HL-60/S4 treated with phorbol 12-myristate 13-acetate at 8.2 ng/mL for 4 days and 3 days (cell line): Measurements from ENCODE around the gene CLDN7.

Experiments
- in situ Hi-C: fragments of 300-500 bp; cut with MboI; formaldehyde crosslinking; loops from 2 replicates; pipeline ENCODE4 v1.15.0; 2022; ENCODE audit warnings: low sequenced_read_pairs

Gene CLDN7

DNA sequence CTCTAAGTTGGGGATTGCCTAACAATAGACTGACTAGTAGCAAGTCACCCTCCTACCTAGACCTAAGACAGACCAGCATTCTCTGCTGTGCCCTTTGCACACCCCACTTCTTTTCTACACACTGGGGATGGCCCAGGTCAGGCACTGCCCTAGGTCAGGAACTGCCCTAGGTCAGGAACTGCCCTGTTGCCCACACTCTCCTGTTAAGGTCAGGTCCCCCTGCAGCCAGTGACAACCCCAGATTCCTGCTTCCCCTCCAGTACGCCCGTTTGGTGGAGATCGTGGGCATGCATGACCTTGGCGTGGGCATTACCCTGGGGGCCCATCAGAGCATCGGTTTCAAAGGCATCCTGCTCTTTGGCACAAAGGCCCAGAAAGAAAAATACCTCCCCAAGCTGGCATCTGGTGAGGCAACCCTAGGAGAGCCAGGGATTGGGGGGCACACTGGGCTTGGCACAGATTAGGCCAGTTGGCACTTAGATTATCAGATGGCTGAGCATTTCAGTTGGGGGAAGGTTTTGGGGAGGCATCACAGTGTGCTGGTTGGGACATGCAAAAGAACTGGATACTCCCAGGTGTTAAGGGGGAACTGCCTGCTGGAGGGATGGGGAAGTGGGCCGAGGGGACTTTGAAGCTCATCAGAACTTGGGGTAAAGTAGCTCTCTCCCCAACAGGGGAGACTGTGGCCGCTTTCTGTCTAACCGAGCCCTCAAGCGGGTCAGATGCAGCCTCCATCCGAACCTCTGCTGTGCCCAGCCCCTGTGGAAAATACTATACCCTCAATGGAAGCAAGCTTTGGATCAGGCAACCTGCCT lies 40.8 kb downstream of the CLDN7 start:
- in situ Hi-C loops = no loop called here

DNA sequence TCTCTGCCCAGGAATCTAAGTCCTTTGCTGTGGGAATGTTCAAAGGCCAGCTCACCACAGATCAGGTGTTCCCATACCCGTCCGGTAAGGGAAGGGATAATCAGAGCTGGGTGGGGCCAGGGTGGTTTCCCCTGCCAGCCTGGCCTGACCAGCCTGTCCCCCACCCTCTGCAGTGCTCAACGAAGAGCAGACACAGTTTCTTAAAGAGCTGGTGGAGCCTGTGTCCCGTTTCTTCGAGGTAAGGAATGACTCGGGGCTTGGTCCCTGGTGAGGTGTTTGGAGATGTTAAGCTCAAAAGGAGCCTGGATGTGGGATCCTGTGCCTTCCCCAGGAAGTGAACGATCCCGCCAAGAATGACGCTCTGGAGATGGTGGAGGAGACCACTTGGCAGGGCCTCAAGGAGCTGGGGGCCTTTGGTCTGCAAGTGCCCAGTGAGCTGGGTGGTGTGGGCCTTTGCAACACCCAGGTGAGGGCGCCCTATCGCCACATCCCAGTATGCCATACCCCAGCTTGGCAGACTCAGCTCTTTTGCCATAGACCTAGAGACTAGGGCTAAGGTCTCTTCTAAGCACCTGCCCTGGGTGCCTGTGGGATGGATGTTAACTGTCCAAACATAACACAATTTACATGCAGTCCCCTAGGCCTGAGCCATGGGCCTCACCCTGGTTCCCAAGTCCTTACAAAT lies 41.5 kb downstream of the CLDN7 start:
- in situ Hi-C loops = no loop called here

DNA sequence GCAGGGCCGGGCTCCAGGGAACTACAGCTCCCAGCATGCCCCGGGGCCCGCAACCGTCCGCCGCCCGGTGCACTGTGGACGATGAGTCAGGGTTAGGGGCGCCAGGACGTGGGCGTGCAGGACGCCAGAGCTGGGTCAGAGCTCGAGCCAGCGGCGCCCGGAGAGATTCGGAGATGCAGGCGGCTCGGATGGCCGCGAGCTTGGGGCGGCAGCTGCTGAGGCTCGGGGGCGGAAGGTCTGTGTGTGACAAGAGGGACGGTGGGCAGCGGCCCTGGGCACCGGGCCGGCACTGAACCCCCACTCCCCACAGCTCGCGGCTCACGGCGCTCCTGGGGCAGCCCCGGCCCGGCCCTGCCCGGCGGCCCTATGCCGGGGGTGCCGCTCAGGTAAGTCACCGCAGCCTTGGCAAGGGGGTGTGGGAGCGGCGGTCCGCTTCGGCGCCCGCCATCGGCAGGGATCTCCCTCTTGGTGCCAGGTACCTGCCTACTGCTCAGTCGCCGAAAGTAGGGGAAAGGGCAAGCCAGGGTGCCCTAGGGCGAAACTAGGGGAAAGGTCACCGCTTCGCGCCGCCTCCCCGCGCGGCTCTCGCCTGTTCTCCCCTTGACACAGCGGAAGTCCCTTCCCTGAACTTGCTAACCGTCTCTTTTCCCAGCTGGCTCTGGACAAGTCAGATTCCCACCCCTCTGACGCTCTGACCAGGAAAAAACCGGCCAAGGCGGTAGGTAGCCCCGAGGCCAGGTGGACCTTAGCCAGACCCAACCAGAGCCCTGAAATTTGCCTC lies 42.3 kb downstream of the CLDN7 start, which contains the start of the genes ACADVL and DLG4:
Gene ACADVL, plus strand, starts transcription at position 127 of the 781 bp plus-strand sequence. Its CDS starts 47 bp downstream, at position 174.
Gene DLG4, minus strand, starts transcription at position 25 of the 781 bp plus-strand sequence.
- in situ Hi-C loops = no loop called here

DNA sequence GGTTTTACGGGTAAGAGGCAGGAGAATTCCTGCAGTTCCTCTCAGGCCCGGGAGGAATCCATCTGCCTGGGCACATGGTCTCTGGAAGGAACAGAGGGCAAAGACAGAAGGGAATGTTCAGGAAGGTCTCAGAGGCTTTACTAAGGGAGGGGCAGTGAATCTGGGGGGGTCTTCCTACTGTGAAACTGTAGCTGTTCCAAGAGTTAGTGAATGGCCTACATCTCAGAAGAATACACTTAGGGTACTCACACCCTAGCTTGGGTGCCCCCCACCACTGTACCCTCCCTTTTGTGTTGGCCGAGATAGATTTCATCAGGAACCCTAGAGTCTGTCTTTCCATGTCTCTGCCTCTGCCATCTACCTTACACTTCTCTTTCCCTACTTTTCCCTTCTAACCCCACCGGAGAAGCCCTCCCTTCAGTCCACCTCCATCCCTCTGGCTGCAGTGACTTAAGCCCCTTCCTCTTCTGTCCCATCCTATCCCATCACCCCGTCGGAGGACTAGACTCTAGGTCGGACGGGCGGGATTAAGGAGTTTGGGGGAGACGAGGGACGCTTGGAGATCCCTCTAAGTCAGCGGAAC lies 43.0 kb downstream of the CLDN7 start:
- in situ Hi-C loops = no loop called here

DNA sequence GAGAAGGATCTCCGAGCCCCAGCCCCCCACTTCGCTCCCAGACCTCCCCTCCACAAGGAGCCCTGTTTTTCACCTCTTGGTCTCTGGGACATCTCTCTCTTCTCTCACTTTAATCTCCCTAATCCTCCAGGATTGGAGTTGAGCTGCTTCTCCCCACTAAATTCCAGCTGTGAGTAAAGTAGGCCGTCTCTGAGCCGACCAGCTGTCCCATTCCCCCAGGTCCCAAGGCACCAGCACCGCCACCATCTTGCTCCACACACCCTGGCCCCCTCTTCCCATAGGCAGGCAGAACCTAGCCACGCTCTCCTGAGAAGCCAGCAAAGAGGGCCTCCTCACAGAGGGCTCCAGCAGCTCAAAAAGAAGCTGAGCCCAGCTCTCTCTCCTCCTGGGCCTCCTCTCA lies 43.5 kb downstream of the CLDN7 start:
- in situ Hi-C loops = no loop called here

DNA sequence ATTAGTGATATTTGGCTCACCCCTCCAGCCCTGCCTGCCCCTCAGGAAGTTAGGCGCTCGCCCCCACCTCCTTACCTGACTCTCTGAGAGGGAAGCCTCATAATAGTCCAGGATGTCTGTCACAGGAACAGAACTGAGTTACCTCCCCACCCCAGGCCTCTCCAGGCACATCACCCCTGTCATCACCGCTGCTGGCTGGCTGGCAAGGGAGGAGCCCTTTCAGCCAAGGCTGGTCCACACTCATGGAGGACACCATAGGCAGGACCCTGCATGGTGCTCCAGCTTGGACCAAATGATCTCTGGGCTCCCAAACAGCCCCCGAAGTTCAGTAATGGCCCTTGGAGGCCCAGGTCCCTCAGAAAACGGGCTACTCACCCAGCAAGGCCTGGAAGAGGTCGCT lies 44.1 kb downstream of the CLDN7 start:
- in situ Hi-C loops = no loop called here

DNA sequence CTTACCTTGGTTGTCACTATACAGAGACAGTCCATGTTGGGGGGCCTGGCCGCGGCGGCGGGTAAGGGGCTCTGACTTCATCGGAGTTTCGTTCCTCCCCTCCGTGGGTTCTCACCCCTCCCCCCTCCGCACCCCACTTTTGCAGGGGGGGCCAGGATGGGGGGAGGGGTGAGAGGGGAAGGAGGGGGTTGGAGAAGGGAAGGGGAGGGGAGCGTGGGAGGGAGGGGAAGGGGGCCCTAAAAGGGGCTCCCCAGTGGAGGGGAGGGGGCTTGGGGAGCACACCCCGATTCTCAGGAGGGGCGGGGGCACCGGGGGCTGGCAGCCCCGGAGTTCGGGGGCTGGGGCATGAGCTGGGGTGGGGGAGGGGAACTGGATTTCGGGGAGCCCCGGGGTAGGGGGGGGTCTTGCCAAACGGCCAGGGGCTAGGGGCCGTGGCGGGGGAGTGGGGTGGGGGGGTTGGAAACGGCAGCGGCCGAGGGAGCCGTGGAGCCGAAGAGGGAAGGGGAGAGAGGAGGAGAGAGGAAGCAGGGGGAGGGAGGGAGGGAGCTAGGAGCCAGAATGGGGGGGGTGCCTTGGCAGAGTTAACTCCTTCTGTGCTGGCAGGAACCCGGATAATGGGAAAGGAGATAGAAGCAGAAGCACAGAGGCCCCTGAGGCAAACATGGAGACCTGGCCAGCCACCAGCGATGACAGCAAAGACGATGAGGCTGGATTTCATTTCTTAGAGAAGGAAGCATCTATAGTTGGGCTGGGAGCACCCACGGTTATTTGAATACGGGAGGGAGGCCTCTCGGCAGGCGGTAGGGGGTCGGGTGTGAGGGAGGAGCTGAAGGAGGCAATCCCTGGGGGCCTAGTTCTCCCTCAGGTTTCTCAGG lies 44.9 kb downstream of the CLDN7 start:
- in situ Hi-C loops = no loop called here

DNA sequence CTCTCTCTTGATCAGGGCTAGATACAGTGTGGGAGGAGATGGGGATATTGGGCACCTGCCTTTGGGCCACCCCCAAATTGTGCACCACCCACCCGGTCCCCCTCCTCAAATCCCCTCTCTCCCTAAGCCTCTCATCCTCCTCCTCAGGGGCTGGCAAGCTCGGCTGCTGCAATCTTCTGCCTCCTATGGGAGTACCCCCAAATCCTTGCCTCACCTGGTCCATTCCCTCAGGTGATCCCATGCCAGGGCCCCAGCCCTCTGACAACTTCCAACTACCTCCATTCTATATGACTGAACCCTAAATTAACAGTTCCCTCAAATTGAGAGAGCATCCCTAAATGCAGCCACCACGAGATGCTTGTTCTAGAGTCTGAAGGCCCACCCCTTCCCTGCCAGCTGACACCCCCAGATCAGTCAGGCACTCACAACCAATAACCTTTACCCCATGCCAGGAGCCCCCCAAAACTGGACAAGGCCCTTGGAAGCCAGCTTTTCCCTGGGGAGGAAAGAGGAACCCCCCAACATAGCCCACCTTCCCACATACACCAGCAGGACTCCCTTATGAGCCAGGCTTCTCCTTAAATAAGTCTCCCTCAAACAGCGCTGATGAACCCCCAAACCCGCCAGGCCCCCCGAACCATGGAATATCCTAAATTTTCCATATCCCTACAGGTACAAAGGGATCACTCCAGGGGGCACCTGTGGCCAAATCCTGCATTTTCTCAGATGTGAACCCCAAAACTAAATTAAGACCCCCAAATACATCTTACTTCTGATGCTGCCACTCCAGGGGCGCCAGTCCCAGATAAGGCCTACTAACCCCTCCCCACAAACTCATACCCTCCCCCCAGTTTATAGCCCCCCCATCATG lies 45.8 kb downstream of the CLDN7 start:
- in situ Hi-C loops = no loop called here

DNA sequence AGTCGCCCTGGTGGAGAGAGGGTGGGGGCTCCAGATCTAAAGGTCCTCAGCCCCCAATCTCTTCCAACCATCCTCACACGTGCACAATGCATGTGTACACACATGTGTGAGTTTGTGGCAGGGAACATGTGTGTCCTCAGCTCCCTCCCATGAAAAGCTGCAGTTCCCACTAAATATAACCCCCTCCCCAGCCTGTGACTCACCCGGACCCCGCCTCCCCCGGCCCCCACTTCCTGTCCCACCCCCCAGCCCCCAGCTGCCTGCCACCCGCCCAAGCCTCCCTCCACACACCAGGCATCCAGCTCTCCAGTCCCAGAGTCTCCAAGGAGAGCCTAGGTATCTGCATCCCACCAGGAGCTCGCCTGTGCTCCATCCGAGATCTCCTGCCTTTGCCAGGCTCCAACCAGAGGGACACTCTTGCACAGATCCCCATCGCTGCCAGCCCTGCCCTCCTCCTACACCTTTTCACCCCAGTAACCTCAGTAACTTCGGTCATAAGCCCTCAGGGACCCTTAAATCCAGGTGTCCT lies 46.6 kb downstream of the CLDN7 start:
- in situ Hi-C loops = no loop called here

DNA sequence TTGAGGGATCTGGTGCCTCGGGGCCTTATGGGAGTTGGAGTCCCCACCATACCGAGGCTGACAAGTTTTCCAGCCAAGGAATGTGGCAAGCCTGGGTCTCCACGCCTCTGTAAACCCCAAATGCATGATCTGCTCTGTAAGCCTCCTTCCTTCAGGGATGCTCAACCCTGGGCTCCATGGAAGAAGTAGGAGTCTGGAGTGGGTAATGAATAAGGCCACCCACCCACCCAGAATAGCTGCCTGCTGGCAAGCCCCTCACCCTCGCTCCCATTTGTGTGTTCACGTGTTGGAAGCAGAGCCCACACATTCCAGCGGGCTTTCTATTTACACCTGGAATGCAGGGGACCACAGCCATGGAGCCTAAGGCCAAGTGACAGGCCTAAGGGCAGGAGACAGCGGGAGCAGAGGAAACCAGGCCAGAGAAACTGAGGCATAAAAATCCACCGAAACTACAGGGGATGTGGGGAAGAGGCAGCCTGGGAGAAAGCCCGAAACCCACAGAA lies 47.1 kb downstream of the CLDN7 start:
- in situ Hi-C loops = no loop called here

DNA sequence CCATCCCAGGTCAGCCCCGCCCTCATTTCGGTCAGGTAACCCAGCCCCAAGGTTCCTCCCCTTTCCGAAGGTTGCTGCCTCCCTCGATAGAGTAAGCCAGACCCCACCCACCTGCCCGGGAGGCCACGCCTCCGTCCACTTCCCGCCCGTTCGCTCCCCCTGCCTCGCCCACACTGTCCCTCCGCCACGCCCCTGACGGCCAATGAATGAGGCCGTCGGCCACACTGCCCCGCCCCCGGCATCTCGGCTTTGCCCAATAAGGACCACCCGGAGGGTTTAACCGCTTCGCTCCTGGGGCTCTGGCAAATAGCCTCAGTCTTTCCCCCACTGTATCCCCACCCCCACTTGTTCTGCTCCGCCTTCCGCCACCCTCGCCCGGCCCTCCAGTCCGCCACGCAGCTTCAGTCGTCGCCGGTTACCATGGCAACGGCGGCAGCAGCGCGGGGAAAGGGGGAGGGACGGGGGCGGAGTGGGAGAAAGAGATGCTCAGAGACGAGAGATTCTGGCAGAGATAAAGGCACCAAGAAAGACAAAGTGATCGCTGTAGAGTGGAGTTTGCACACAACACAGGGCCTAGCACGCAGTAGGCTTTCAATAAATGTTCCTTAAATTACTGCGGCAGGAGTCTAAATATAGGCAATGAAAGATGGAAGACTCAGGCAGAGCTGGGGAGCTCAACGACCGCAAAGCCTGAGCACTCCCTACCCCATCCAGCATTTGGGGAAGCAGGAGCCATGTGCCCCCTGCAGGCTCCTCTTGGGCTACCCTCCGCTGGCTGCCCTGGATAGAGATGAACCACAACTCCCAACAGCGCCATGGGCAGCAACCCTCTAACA lies 47.8 kb downstream of the CLDN7 start:
- in situ Hi-C loops = no loop called here

DNA sequence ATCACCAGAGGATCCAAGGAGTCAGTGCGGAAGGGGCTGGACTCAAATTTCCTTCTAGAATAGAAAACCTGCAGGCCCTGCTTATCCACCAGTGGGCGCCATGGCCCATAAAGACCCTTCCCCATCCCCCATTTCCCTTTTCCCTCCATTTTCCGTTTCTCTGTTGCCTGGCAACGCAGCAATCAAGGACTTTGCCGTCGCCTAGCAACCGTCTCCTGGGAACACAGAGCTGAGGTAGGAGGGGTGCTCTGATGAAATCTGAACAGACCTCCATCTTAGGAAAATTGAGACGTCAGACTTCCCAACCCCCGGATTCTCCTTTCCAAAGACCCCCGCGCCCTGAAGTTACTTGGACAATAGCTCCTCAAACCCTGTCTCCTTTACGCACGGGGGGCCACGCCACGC lies 48.4 kb downstream of the CLDN7 start:
- in situ Hi-C loops = no loop called here

DNA sequence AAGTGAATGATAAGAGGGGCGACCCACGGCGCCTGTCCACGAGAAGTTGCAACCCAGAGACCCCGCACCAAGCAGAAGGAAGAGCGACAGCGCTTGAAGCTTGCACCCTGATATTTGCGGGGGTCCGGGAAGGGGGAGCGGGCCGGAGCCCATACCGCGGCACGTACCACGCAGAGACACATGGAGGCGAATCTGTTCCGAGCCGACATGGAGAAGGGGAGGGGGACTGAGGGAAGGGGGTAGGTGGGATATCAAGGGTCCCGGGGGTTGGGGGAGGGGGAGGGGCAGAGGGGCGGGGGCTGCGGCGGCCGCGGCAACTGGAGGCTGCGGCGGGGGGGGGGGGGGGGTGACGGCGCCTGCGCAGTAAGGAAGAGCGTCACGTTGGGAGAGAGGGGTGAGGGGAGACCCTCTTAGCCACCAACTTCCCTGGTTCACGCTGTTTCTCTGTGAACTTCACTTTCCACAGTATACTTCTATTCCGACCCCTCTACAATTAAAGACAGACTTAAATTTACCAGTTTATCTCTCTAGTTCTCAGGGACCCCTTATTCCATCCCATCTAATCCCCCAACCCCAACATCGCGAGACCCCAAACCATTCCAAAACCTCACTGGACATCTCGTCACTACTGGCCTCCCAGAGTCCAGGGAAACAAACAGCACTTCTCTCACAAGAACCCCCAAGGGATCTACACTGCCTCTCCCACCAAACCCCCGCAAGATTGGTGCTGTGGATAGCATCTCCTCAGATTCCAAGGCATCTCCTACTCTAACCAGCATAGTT lies 50.6 kb downstream of the CLDN7 start:
- in situ Hi-C loops = no loop called here
